K562 (cell line): ENCODE results near the gene HOXB5. TPM values are rescaled to one million over a fixed set of nuclear protein-coding genes. Genes with fewer than 3 reads are reported as not detected.

Experiments
- ATAC-seq: fragments of 200-7000 bp; cut with Tn5 transposase; 3 replicates; pipeline ENCODE4 v1.9.1; 2020; ENCODE audit warnings: moderate library complexity
- BruUV-seq: library from RNA; stranded (reverse); fragments of 400-500 nt; replicated peaks from 2 replicates; lab custom pipeline; 2021; lab: Mats Ljungman, UMichigan
- CTCF ChIA-PET: fragments of 300-600 bp; formaldehyde crosslinking; extraction: SDS; loops from one replicate; lab custom pipeline; 2021; ENCODE audit warnings: low intra/inter-chr PET ratio; lab: Yijun Ruan, JAX
- POLR2A ChIA-PET: fragments of 300-600, 350-650 bp; sonication (Branson Sonifier 250); formaldehyde crosslinking; extraction: SDS; loops from one replicate; lab custom pipeline; 2021; ENCODE audit warnings: antibody characterized with exemption, inconsistent platforms; lab: Yijun Ruan, JAX
- DNase-seq, 4 experiments: peaks; one replicate each; pipeline versions ENCODE4 v3.0.0 to v3.0.0-alpha.2; 2011 to 2018; ENCODE audit warnings: low spot score in 3 of 4, mixed read lengths in 3 of 4; ENCODE audit errors: extremely low read depth in 1 of 4
- FAIRE-seq: peaks from 2 replicates; lab custom pipeline; 2011; peaks lifted over from hg19 to GRCh38; lab: Jason Lieb, UNC
- H2AFZ ChIP-seq: 2 replicates; pipeline ENCODE4 v1.6.0; 2011; ENCODE audit warnings: low read depth, low read length, control low read depth, inconsistent platforms
- H3K27ac ChIP-seq: fragments of 200-600 bp; 3 replicates; pipeline ENCODE4 v1.8.0; 2011; ENCODE audit warnings: low read depth, mild to moderate bottlenecking, control low read depth, inconsistent platforms, low read length, moderate library complexity, mixed read lengths; ENCODE audit errors: extremely low read depth
- H3K27me3 ChIP-seq, 2 experiments: fragments of 300-600 bp in 1 of 2; 2 replicates in 1 of 2; 3 replicates in 1 of 2; pipeline versions ENCODE4 v1.6.0 to v1.8.0; 2011; ENCODE audit warnings: inconsistent platforms in 2 of 2, low read length in 2 of 2, mild to moderate bottlenecking in 1 of 2, mixed read lengths in 1 of 2, moderate library complexity in 1 of 2; ENCODE audit not compliant: control insufficient read depth in 2 of 2, insufficient read depth in 2 of 2
- H3K36me3 ChIP-seq: fragments of 300-600 bp; 3 replicates; pipeline ENCODE4 v1.8.0; 2011; ENCODE audit warnings: mild to moderate bottlenecking, low read length, inconsistent platforms; ENCODE audit not compliant: control insufficient read depth, insufficient read depth
- H3K4me1 ChIP-seq, 2 experiments: fragments of 200-600 bp in 1 of 2; replicated peaks in 1 of 2; 2 replicates in 1 of 2; 3 replicates in 1 of 2; pipeline versions ENCODE4 v1.5.1 to v1.8.0; 2011; ENCODE audit warnings: inconsistent platforms in 2 of 2, low read length in 2 of 2, mild to moderate bottlenecking in 1 of 2, mixed read lengths in 1 of 2, moderate library complexity in 1 of 2; ENCODE audit not compliant: control insufficient read depth in 2 of 2, insufficient read depth in 2 of 2
- H3K4me2 ChIP-seq: 2 replicates; pipeline ENCODE4 v1.6.1; 2011; ENCODE audit warnings: low read length, control low read depth, inconsistent platforms, mixed read lengths; ENCODE audit not compliant: insufficient read depth
- H3K4me3 ChIP-seq: fragments of 200-600 bp; sonication (generic), shearing (Covaris generic); 2 replicates; pipeline ENCODE4 v1.5.1; 2016; ENCODE audit warnings: control low read depth, inconsistent platforms
- H3K79me2 ChIP-seq: fragments of 200-600 bp; 3 replicates; pipeline ENCODE4 v1.8.0; 2011; ENCODE audit warnings: low read length, inconsistent platforms; ENCODE audit not compliant: control insufficient read depth, insufficient read depth
- H3K9ac ChIP-seq, 2 experiments: 2 replicates each; pipeline versions ENCODE4 v1.6.0 to v1.6.1; 2011; ENCODE audit warnings: low read depth in 2 of 2, low read length in 2 of 2, control low read depth in 1 of 2, inconsistent platforms in 1 of 2, mild to moderate bottlenecking in 1 of 2, mixed read lengths in 1 of 2; ENCODE audit not compliant: insufficient read depth in 1 of 2
- H3K9me1 ChIP-seq: one replicate; pipeline ENCODE4 v1.6.0; 2011; ENCODE audit warnings: inconsistent platforms, mild to moderate bottlenecking, low read length, moderate library complexity; ENCODE audit not compliant: control insufficient read depth, insufficient read depth
- H3K9me3 ChIP-seq: replicated peaks from 2 replicates; pipeline ENCODE4 v1.5.1; 2011; ENCODE audit warnings: low read depth, low read length, inconsistent platforms; ENCODE audit not compliant: control insufficient read depth, insufficient read depth
- H4K20me1 ChIP-seq: replicated peaks from 2 replicates; pipeline ENCODE4 v1.6.1; 2011; ENCODE audit warnings: low read length, inconsistent platforms, mixed read lengths; ENCODE audit not compliant: control insufficient read depth, insufficient read depth
- ATF2 ChIP-seq: sonication (generic); formaldehyde crosslinking; IDR thresholded peaks from 2 replicates; pipeline ENCODE4 v1.8.1; 2022; ENCODE audit warnings: missing genetic modification reagents
- CCNT2 ChIP-seq: IDR thresholded peaks from 2 replicates; pipeline ENCODE4 v1.6.1; 2011; ENCODE audit warnings: borderline replicate concordance, low read depth, mild to moderate bottlenecking, moderate library complexity, mixed read lengths, low read length; ENCODE audit not compliant: insufficient read length; ENCODE audit errors: extremely low read depth
- EGR1 ChIP-seq: fragments of 450-650 bp; conservative IDR thresholded peaks from 2 replicates; pipeline ENCODE4 v1.6.1; 2017; ENCODE audit warnings: mild to moderate bottlenecking
- HBP1 ChIP-seq: fragments of 450-650 bp; formaldehyde crosslinking; IDR thresholded peaks from 2 replicates; pipeline ENCODE4 v1.4.0; 2022; ENCODE audit warnings: missing genetic modification characterization
- KLF10 ChIP-seq: fragments of 250-450 bp; sonication (Bioruptor Pico); IDR thresholded peaks from 2 replicates; pipeline ENCODE4 v1.6.1; 2021; ENCODE audit warnings: matching md5 sums
- MEF2A ChIP-seq: IDR thresholded peaks from 2 replicates; pipeline ENCODE4 v1.6.1; 2011; ENCODE audit warnings: low read depth, mild to moderate bottlenecking, low read length, moderate library complexity; ENCODE audit not compliant: control insufficient read depth
- SAP30 ChIP-seq: fragments of 200-600 bp; sonication (generic); IDR thresholded peaks from 2 replicates; pipeline ENCODE4 v1.6.1; 2012; ENCODE audit warnings: borderline replicate concordance, low read depth, mild to moderate bottlenecking, moderate library complexity, low read length, control low read depth, inconsistent platforms; ENCODE audit not compliant: insufficient read depth, poor library complexity, severe bottlenecking
- SIN3B ChIP-seq: fragments of 450-650 bp; IDR thresholded peaks from 2 replicates; pipeline ENCODE4 v1.6.1; 2017; ENCODE audit warnings: low read depth, mild to moderate bottlenecking, moderate library complexity
- SREBF2 ChIP-seq: sonication (generic); formaldehyde crosslinking; IDR thresholded peaks from 2 replicates; pipeline ENCODE4 v1.4.0; 2020; ENCODE audit warnings: mild to moderate bottlenecking, missing genetic modification reagents
- TAL1 ChIP-seq: fragments of 450-650 bp; IDR thresholded peaks from 2 replicates; pipeline ENCODE4 v1.6.1; 2016; ENCODE audit warnings: mild to moderate bottlenecking
- TCF15 ChIP-seq: fragments of 250-450 bp; sonication (Bioruptor Pico); IDR thresholded peaks from 2 replicates; pipeline ENCODE4 v1.8.0; 2022; ENCODE audit warnings: moderate library complexity, mild to moderate bottlenecking, inconsistent platforms
- XRCC3 ChIP-seq: fragments of 450-650 bp; IDR thresholded peaks from 2 replicates; pipeline ENCODE4 v1.6.1; 2017; ENCODE audit warnings: mild to moderate bottlenecking, moderate library complexity
- YY1 ChIP-seq, 3 experiments: IDR thresholded peaks; 2 replicates each; pipeline ENCODE4 v1.6.1; 2011; ENCODE audit warnings: low read length in 2 of 3, mild to moderate bottlenecking in 2 of 3, moderate library complexity in 2 of 3, borderline replicate concordance in 1 of 3, control low read depth in 1 of 3, low read depth in 1 of 3; ENCODE audit not compliant: insufficient read depth in 3 of 3, insufficient replicate concordance in 2 of 3, control insufficient read depth in 1 of 3, insufficient read length in 1 of 3; ENCODE audit errors: extremely low read depth in 1 of 3
- ZC3H4 ChIP-seq: sonication (generic); formaldehyde crosslinking; IDR thresholded peaks from 2 replicates; pipeline ENCODE4 v1.9.0; 2021; ENCODE audit warnings: missing genetic modification reagents, borderline replicate concordance
- ZNF197 ChIP-seq: fragments of 200-800 bp; sonication (Bioruptor generic); IDR thresholded peaks from 2 replicates; pipeline ENCODE4 v1.6.1; 2016; ENCODE audit warnings: low read depth, missing genetic modification characterization, missing compliant biosample characterization
- ZNF57 ChIP-seq: fragments of 450-650 bp; formaldehyde crosslinking; IDR thresholded peaks from 2 replicates; pipeline ENCODE4 v1.4.0; 2020; ENCODE audit warnings: mild to moderate bottlenecking, moderate library complexity
- ZNF766 ChIP-seq: fragments of 200-800 bp; sonication (Bioruptor generic); conservative IDR thresholded peaks from 2 replicates; pipeline ENCODE4 v1.6.1; 2016; ENCODE audit warnings: missing genetic modification characterization, missing compliant biosample characterization
- WGBS: fragments of 100-300 bp; shearing (Covaris generic); methylation state at CpG from one replicate; pipeline ENCODE4 v1.1.6; 2016; ENCODE audit warnings: low coverage, mixed read lengths; ENCODE audit not compliant: insufficient coverage; ENCODE audit errors: missing lambda C conversion rate; 5-methylcytosine and 5-hydroxymethylcytosine counted together
- in situ Hi-C: fragments of 300-500 bp; cut with MboI; formaldehyde crosslinking; loops from 4 replicates; pipeline ENCODE4 v1.15.0; 2018; ENCODE audit warnings: inconsistent platforms, mixed read lengths
- intact Hi-C: fragments of 100-400 bp; cut with micrococcal nuclease; formaldehyde crosslinking; loops from 2 replicates; pipeline ENCODE4 v1.14.2; 2022
- polyA plus RNA-seq, 8 experiments: library from polyadenylated mRNA; depleted of rRNA in 4 of 8; stranded (reverse) in 5 of 8; unstranded in 3 of 8; fragments of >200 nt; fragmentation: Nextera tagmentation in 2 of 8; fragmentation: Illumina TruSeq in 1 of 8; extraction: Ambion mirVana in 2 of 8; extraction: Trizol in 1 of 8; gene quantifications; 2 replicates each; pipeline versions ENCODE4 v1.2.1 to v1.2.3, GENCODE V29; 2011 to 2014; ENCODE audit warnings: inconsistent platforms in 1 of 8, missing spikeins in 1 of 8
- total RNA-seq, 7 experiments: library from RNA; depleted of rRNA in 6 of 7; stranded (reverse); fragments of >200 nt in 6 of 7; fragmentation: Illumina TruSeq in 2 of 7; extraction: Trizol in 2 of 7; gene quantifications; 2 replicates each; pipeline versions ENCODE4 v1.2.1 to v1.2.3, GENCODE V29; 2011 to 2021; ENCODE audit warnings: low replicate concordance in 1 of 7

HOXB5 gene
- total and polyA plus RNA-seq, 9 of the 15 experiments (the other 6 are each of a cell fraction or from before 2014, with no cell fraction given) = 0.24 to 2.7 (median 0.65) TPM

GRCh38 chr17:48576479-48577309, 16.9 kb downstream of the HOXB5 start:
- POLR2A ChIA-PET = interaction anchor here (0.9 to 1.2 kb wide), 4 partner anchors 13 to 163 kb away, joined by 3 read pairs; no protein-coding TSS in a partner anchor
- ATAC-seq = peak; percentile 21
- WGBS = 2% methylated on average over 28 of the region's 43 CpGs
- in situ Hi-C loops (no loop called here), intact Hi-C loops (no loop called here)
- peak overlapping the region; percentile 27; the same call in 1 of the 2 replicates for H2AFZ ChIP-seq
- peak; percentile 57 for FAIRE-seq
- peak; percentile 63 to 82 (median 74) for DNase-seq
- H3K9me1 ChIP-seq = no peaks in the 10 kb centered on the region
- no TSS peak for BruUV-seq
- H3K4me3 ChIP-seq = peak overlapping the region; percentile 71
- H3K27ac ChIP-seq = peak overlapping the region; percentile 95
- H3K4me2 ChIP-seq = peak overlapping the region; percentile 93
- no peaks in the 10 kb centered on the region for H3K9me3 ChIP-seq
- H3K36me3 ChIP-seq = peaks cover 46% of the 10 kb centered on the region
- peak overlapping the region; percentile 95 to 97 for H3K9ac ChIP-seq
- H3K79me2 ChIP-seq = peaks cover 98% of the 10 kb centered on the region
- CTCF ChIA-PET = no interaction called here
- H3K4me1 ChIP-seq = peaks cover 36 to 57% of the 10 kb centered on the region in 2 experiments
- H3K27me3 ChIP-seq = no peaks in the 10 kb centered on the region
- no peaks in the 10 kb centered on the region for H4K20me1 ChIP-seq
- TF ChIP-seq ZNF57 (no peak), KLF10 (no peak), TAL1 (no peak), HBP1 (no peak), ZNF766 (peak; percentile 9; the same call in 1 of the 2 replicates), ATF2 (CRISPR knock-in tag) (no peak), MEF2A (peak; percentile 65; the same call in 1 of the 2 replicates), ZNF197 (no peak), ZC3H4 (CRISPR knock-in tag) (0 out of 2 replicates have a peak, but pooled peaks have one; percentile 42), XRCC3 (no peak), YY1 (IDR thresholded peaks at IDR 0.05; ENCODE audit: borderline replicate concordance in 1 of 3, control insufficient read depth in 1 of 3, extremely low read depth in 1 of 3, insufficient read depth in 3 of 3, insufficient read length in 1 of 3, insufficient replicate concordance in 2 of 3, low read depth in 1 of 3, low read length in 2 of 3) (peak in 2 of 3 experiments; percentile 9 to 22), SIN3B (no peak), EGR1 (peak; percentile 95), CCNT2 (peak; percentile 63), TCF15 (CRISPR knock-in tag) (no peak), SREBF2 (CRISPR knock-in tag) (no peak), SAP30 (peak; percentile 53)
